Hepatocyte (in vitro differentiated cells): ENCODE measurements around the gene NGLY1. TPM values are rescaled to one million over a fixed set of nuclear protein-coding genes. Genes with fewer than 3 reads are reported as not detected.
A peak's percentile ranks its signal among the peaks of the same experiment; 100 is the strongest.

Source experiments
- DNase-seq: peaks from one replicate; pipeline ENCODE4 v3.0.0-alpha.2; 2016; ENCODE audit warnings: low spot score
- H2AFZ ChIP-seq: fragments of 200-600 bp; sonication (generic); 2 replicates; pipeline ENCODE4 v1.6.0; 2016; ENCODE audit warnings: antibody characterized with exemption, mild to moderate bottlenecking
- H3K27ac ChIP-seq: fragments of 200-600 bp; sonication (generic); 2 replicates; pipeline ENCODE4 v1.5.1; 2016; ENCODE audit warnings: mild to moderate bottlenecking
- H3K27me3 ChIP-seq: fragments of 200-600 bp; sonication (generic); 2 replicates; pipeline ENCODE4 v1.6.1; 2016
- H3K36me3 ChIP-seq: fragments of 200-600 bp; sonication (generic); replicated peaks from 2 replicates; pipeline ENCODE4 v1.5.1; 2016; ENCODE audit warnings: low read depth; ENCODE audit not compliant: insufficient read depth
- H3K4me1 ChIP-seq: fragments of 200-600 bp; sonication (generic); 2 replicates; pipeline ENCODE4 v1.5.1; 2016; ENCODE audit warnings: mild to moderate bottlenecking, moderate library complexity; ENCODE audit not compliant: insufficient read depth
- H3K4me2 ChIP-seq: fragments of 200-600 bp; sonication (generic); 2 replicates; pipeline ENCODE4 v1.6.0; 2016
- H3K4me3 ChIP-seq: fragments of 200-600 bp; sonication (generic); 2 replicates; pipeline ENCODE4 v1.5.1; 2016; ENCODE audit warnings: mild to moderate bottlenecking
- H3K79me2 ChIP-seq: fragments of 200-600 bp; sonication (generic); 2 replicates; pipeline ENCODE4 v1.6.0; 2017; ENCODE audit warnings: mild to moderate bottlenecking
- H3K9me2 ChIP-seq: fragments of 200-600 bp; sonication (generic); replicated peaks from 2 replicates; pipeline ENCODE4 v1.6.0; 2017; ENCODE audit warnings: mild to moderate bottlenecking; ENCODE audit not compliant: insufficient read depth
- H3K9me3 ChIP-seq: fragments of 200-600 bp; sonication (generic); 2 replicates; pipeline ENCODE4 v1.5.1; 2016; ENCODE audit warnings: low read depth, mild to moderate bottlenecking
- H4K20me1 ChIP-seq: fragments of 200-600 bp; sonication (generic); 2 replicates; pipeline ENCODE4 v1.6.0; 2016; ENCODE audit warnings: mild to moderate bottlenecking; ENCODE audit not compliant: insufficient read depth, poor library complexity, severe bottlenecking
- EZH2 ChIP-seq: fragments of 200-600 bp; sonication (generic); IDR thresholded peaks from 2 replicates; pipeline ENCODE4 v1.6.1; 2016; ENCODE audit warnings: antibody characterized with exemption, mild to moderate bottlenecking, borderline replicate concordance
- EZH2phosphoT487 ChIP-seq: fragments of 200-600 bp; sonication (generic); IDR thresholded peaks from one replicate; pipeline ENCODE4 v1.6.1; 2018; ENCODE audit warnings: antibody characterized with exemption, mild to moderate bottlenecking, low read depth, moderate library complexity; ENCODE audit not compliant: unreplicated experiment, severe bottlenecking
- WGBS: methylation state at CpG from one replicate; pipeline ENCODE4 v1.1.6; 2016; ENCODE audit warnings: low lambda C conversion rate; ENCODE audit errors: missing lambda C conversion rate; 5-methylcytosine and 5-hydroxymethylcytosine counted together
- polyA plus RNA-seq: library from polyadenylated mRNA; unstranded; fragments of >200 nt; fragmentation: Nextera tagmentation; extraction: Ambion mirVana; gene quantifications from 2 replicates; pipeline ENCODE4 v1.2.1, GENCODE V29; 2016
- total RNA-seq: library from RNA; depleted of rRNA; stranded (reverse); fragments of >200 nt; gene quantifications from 2 replicates; pipeline ENCODE4 v1.2.3, GENCODE V29; 2014
- TF ChIP-seq, protein P1 (sequence below): fragments of 200-600 bp; sonication (generic); IDR thresholded peaks from 2 replicates; pipeline ENCODE4 v1.5.1; 2016; ENCODE audit warnings: antibody characterized with exemption, mild to moderate bottlenecking; ENCODE audit not compliant: poor library complexity

The NGLY1 gene
- total and polyA plus RNA-seq, 2 experiments from 2014 or later: 32.7 to 34.7 TPM

DNA sequence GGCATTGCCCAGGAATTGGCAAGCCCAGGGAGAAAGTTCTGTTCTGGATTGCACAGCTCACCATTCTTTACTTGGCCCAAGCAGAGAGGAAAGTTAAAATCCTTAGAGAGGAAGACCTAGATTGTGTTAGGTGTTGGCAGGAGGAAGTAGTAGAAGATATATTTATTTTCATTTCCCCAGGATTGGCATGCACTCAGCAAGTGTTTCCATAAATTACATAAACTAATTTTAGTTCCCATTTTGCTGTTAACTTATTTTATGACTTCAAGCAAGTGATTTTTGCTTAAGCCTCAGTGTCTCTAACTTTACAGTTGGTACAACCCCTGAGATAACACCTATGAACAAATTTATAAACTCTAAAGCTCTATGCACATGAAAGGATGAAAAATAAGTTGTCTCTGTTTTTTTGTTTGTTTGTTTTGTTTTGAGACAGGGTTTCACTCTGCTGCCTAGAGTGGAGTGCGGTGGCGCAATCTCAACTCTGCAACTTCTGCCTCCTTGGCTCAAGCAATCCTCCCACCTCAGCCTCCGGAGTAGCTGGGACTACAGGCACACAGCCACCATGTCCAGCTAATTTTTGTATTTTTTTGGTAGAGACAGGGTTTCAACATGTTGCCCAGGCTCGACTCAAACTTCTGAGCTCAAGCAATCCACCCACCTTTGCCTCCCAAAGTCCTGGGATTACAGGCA lies 87.4 kb downstream of the NGLY1 start:
- Histone ChIP-seq H3K4me3 (no peak overlapping the region), H3K36me3 (no peaks in the 10 kb centered on the region), H3K27ac (no peak overlapping the region), H3K79me2 (no peaks in the 10 kb centered on the region), H3K27me3 (no peaks in the 10 kb centered on the region), H3K9me2 (no peaks in the 10 kb centered on the region), H3K4me1 (peaks cover 3% of the 10 kb centered on the region), H2AFZ (no peak overlapping the region), H3K4me2 (no peak overlapping the region), H3K9me3 (no peaks in the 10 kb centered on the region), H4K20me1 (no peaks in the 10 kb centered on the region)
- 97% methylated on average over 4 of the region's 4 CpGs for WGBS
- no peak for TF ChIP-seq EZH2
- TF ChIP-seq, protein P1, sequence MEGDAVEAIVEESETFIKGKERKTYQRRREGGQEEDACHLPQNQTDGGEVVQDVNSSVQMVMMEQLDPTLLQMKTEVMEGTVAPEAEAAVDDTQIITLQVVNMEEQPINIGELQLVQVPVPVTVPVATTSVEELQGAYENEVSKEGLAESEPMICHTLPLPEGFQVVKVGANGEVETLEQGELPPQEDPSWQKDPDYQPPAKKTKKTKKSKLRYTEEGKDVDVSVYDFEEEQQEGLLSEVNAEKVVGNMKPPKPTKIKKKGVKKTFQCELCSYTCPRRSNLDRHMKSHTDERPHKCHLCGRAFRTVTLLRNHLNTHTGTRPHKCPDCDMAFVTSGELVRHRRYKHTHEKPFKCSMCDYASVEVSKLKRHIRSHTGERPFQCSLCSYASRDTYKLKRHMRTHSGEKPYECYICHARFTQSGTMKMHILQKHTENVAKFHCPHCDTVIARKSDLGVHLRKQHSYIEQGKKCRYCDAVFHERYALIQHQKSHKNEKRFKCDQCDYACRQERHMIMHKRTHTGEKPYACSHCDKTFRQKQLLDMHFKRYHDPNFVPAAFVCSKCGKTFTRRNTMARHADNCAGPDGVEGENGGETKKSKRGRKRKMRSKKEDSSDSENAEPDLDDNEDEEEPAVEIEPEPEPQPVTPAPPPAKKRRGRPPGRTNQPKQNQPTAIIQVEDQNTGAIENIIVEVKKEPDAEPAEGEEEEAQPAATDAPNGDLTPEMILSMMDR: no peak
- no peak for TF ChIP-seq EZH2phosphoT487
- DNase-seq: no peak

DNA sequence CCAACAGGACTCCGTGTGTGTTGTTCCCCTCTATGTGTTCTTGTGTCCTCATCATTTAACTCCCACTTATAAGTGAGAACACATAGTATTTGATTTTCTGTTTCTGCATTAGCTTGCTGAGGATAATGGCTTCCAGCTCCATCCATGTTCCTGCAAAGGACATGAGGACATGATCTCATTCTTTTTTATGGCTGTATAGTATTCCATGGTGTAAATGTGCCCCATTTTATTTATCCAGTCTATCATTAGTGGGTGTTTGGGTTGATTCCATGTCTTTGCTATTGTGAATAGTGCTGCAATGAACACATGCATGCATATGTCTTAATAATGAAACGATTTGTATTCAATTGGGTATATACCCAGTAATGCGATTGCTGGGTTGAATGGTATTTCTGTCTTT lies 90.0 kb downstream of the NGLY1 start:
- Histone ChIP-seq H2AFZ (no peak overlapping the region), H3K27me3 (no peaks in the 10 kb centered on the region), H3K4me3 (no peak overlapping the region), H3K4me1 (peaks cover 3% of the 10 kb centered on the region), H3K4me2 (no peak overlapping the region), H3K27ac (peak overlapping the region; percentile 6), H3K36me3 (no peaks in the 10 kb centered on the region), H3K79me2 (no peaks in the 10 kb centered on the region), H3K9me3 (no peaks in the 10 kb centered on the region), H3K9me2 (no peaks in the 10 kb centered on the region), H4K20me1 (no peaks in the 10 kb centered on the region)
- no peak for DNase-seq
- 65% methylated on average over 3 of the region's 3 CpGs for WGBS
- TF ChIP-seq, protein P1: no peak
- TF ChIP-seq EZH2 (no peak), EZH2phosphoT487 (no peak)

GRCh38 chr3:25692341-25692740 lies 90.9 kb downstream of the NGLY1 start:
- H4K20me1 ChIP-seq: no peaks in the 10 kb centered on the region
- 67% methylated on average over 1 of the region's 1 CpG for WGBS
- TF ChIP-seq, protein P1: no peak
- TF ChIP-seq EZH2 (no peak), EZH2phosphoT487 (no peak)
- no peak overlapping the region for H2AFZ ChIP-seq
- no peaks in the 10 kb centered on the region for H3K79me2 ChIP-seq
- no peak for DNase-seq
- H3K4me1 ChIP-seq: peaks cover 3% of the 10 kb centered on the region
- no peaks in the 10 kb centered on the region for H3K27me3 ChIP-seq
- H3K36me3 ChIP-seq: no peaks in the 10 kb centered on the region
- H3K4me3 ChIP-seq: no peak overlapping the region
- no peaks in the 10 kb centered on the region for H3K9me2 ChIP-seq
- H3K4me2 ChIP-seq: peak overlapping the region; percentile 15
- H3K27ac ChIP-seq: peak overlapping the region; percentile 6
- no peaks in the 10 kb centered on the region for H3K9me3 ChIP-seq
